RPMI7951 (cell line): ENCODE results near the gene C11orf71. TPM values are rescaled to one million over a fixed set of nuclear protein-coding genes. Genes with fewer than 3 reads are reported as not detected.
A peak's percentile ranks its signal among the peaks of the same experiment; 100 is the strongest.

Experiments
- DNase-seq: peaks from one replicate; pipeline ENCODE4 v3.0.0-alpha.2; 2012; ENCODE audit warnings: low read depth
- total RNA-seq: library from RNA; depleted of rRNA; stranded (reverse); fragments of >200 nt; shearing (Covaris generic); gene quantifications from 2 replicates; pipeline ENCODE4 v1.2.3, GENCODE V29; 2014; rRNA removed

Gene C11orf71
- total RNA-seq, 1 experiment from 2014 or later = 5.0 TPM

- DNase-seq = no peak
These were observed 41.0 kb downstream of the C11orf71 start for GRCh38 chr11:114359342-114359741.

GRCh38 chr11:114358716-114359115 is 41.6 kb downstream of the C11orf71 start:
- DNase-seq = no peak

- peak; percentile 80 for DNase-seq
These were observed 46.2 kb downstream of the C11orf71 start for GRCh38 chr11:114354076-114354475.

DNA sequence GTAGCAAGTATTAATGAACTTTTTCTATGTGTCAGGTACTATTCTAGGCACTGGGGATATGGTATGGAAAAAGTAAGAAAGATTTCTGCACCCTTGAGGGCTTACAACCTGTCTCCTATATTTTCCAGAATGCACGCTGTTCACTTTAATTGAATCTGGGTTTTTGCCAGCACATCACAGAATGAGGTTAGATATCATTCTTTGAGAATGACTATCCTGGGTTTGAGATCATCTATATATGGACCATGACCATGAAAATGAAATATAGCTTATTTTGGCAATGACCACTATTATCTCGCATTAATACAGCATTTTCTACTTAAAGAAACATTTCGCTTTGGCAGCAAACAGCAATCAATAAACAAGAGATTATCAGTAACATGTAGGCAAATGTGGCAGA is 46.9 kb downstream of the C11orf71 start:
- DNase-seq = peak; percentile 14

- no peak for DNase-seq
These were observed 50.3 kb downstream of the C11orf71 start for GRCh38 chr11:114350022-114350421.

Other genes starting within 250 kb of the C11orf71 start
- gene NNMT, start 104.1 kb downstream of the C11orf71 start, total RNA-seq = 344 and 368 TPM in 2 replicates
- gene RBM7, start 155 bp upstream of the C11orf71 start, total RNA-seq = 45.5 and 53.9 TPM in 2 replicates
- gene REXO2, start 39.0 kb upstream of the C11orf71 start, total RNA-seq = 331 and 366 TPM in 2 replicates
- not detected in 2 replicates for gene NXPE1, start 159.4 kb upstream of the C11orf71 start, total RNA-seq
- not detected in 2 replicates for gene NXPE4, start 195.3 kb upstream of the C11orf71 start, total RNA-seq